Progenitor cell of endocrine pancreas (in vitro differentiated cells): ENCODE results near the gene ARID3C. TPM values are rescaled to one million over a fixed set of nuclear protein-coding genes. Genes with fewer than 3 reads are reported as not detected.

Source experiments
- DNase-seq: peaks from one replicate; pipeline ENCODE4 v3.0.0; 2021; ENCODE audit warnings: low spot score; ENCODE audit not compliant: unreplicated experiment
- H3K27ac Mint-ChIP-seq: 2 replicates; pipeline ENCODE4 v1.8.0; 2021; ENCODE audit warnings: mild to moderate bottlenecking, moderate library complexity, mixed read lengths
- H3K27me3 Mint-ChIP-seq: 2 replicates; pipeline ENCODE4 v1.8.0; 2021; ENCODE audit warnings: mixed read lengths
- H3K36me3 Mint-ChIP-seq: 2 replicates; pipeline ENCODE4 v1.8.0; 2022; ENCODE audit warnings: mixed read lengths; ENCODE audit not compliant: insufficient read depth
- H3K4me1 Mint-ChIP-seq: 2 replicates; pipeline ENCODE4 v1.8.0; 2021; ENCODE audit warnings: low read depth, mixed read lengths
- H3K4me3 Mint-ChIP-seq: 2 replicates; pipeline ENCODE4 v1.8.0; 2021; ENCODE audit warnings: low read depth, mild to moderate bottlenecking, moderate library complexity, mixed read lengths
- H3K9me3 Mint-ChIP-seq: 2 replicates; pipeline ENCODE4 v1.8.0; 2021; ENCODE audit warnings: low read depth, mixed read lengths
- CTCF ChIP-seq: fragments of 200-600 bp; sonication (generic); IDR thresholded peaks from one replicate; pipeline ENCODE4 v1.5.0; 2021; ENCODE audit warnings: antibody characterized with exemption, mild to moderate bottlenecking; ENCODE audit not compliant: unreplicated experiment
- total RNA-seq: library from RNA; stranded (reverse); gene quantifications from 2 replicates; pipeline ENCODE4 v1.2.1, GENCODE V29; 2021

Gene ARID3C
- total RNA-seq, 1 donor from 2014 or later = 12.0 TPM

- Mint-ChIP-seq H3K27me3 (peaks cover 81% of the 10 kb centered on the region), H3K9me3 (no peaks in the 10 kb centered on the region), H3K4me1 (peaks cover 37% of the 10 kb centered on the region), H3K36me3 (no peaks in the 10 kb centered on the region), H3K27ac (peak overlapping the region; percentile 65), H3K4me3 (no peak overlapping the region)
- TF ChIP-seq CTCF = no peak
- no peak for DNase-seq
Observed at GRCh38 chr9:34579808-34580163, 49.1 kb downstream of the ARID3C start.

GRCh38 chr9:34579104-34579807 is 49.6 kb downstream of the ARID3C start:
- Mint-ChIP-seq H3K4me1 (peaks cover 37% of the 10 kb centered on the region), H3K4me3 (peak overlapping the region; percentile 46), H3K9me3 (no peaks in the 10 kb centered on the region), H3K27ac (no peak overlapping the region), H3K27me3 (peaks cover 79% of the 10 kb centered on the region), H3K36me3 (no peaks in the 10 kb centered on the region)
- TF ChIP-seq CTCF = no peak
- DNase-seq = no peak

DNA sequence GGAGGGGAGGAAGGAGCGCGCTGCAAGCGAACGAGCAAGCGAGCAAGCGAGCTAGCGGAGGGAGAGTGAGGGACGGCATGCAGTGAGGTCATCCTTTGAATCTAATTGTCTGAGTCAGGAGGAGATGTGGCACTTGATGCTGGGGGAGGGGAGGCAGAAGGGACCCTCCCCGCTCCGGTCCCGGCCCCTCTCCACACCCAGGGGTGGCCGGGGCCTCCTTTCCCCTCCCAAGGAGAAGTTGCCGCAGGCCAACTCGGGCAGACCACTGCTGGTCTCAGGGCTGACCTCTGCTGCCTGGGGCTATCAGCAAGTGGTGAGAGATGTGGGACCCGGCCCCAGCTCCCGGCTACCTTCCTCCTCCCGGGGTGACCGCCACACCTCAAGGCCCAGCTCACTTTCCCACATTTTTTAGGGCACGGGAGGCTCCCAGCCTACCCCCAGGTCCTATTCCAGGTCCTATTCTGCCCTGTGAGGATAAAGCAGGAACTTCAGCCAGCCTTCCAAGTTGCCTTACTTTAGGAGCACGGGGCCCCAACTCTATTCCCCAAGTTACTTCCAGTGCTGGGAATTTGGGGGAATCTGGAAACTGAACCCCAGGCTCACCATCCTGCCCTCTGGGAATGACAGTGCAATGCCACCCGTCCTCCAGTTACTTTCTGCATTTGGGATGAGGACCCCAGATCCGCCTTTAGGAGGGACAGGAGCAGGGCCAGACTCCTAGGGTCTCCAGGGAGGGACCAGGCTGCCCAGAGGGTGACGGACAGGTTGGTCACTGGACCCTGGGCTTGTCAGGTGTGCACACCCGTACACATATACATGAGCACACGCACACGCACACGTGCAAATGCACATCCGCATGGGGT is 50.4 kb downstream of the ARID3C start:
- Mint-ChIP-seq H3K36me3 (no peaks in the 10 kb centered on the region), H3K27ac (no peak overlapping the region), H3K4me3 (peak overlapping the region; percentile 44), H3K4me1 (peaks cover 38% of the 10 kb centered on the region), H3K9me3 (no peaks in the 10 kb centered on the region), H3K27me3 (peaks cover 76% of the 10 kb centered on the region)
- TF ChIP-seq CTCF = peak; percentile 15
- DNase-seq = no peak

- H3K27me3 Mint-ChIP-seq = peaks cover 76% of the 10 kb centered on the region
Observed at GRCh38 chr9:34577400-34578240, 51.2 kb downstream of the ARID3C start.

More at GRCh38 chr9:34577400-34578240, 51.2 kb downstream of the ARID3C start:
- TF ChIP-seq CTCF = no peak
- peaks cover 38% of the 10 kb centered on the region for H3K4me1 Mint-ChIP-seq
- DNase-seq = no peak
- H3K27ac Mint-ChIP-seq = no peak overlapping the region
- no peaks in the 10 kb centered on the region for H3K36me3 Mint-ChIP-seq
- peak overlapping the region; percentile 64 for H3K4me3 Mint-ChIP-seq
- H3K9me3 Mint-ChIP-seq = no peaks in the 10 kb centered on the region
